Dendritic cell treated with granulocyte-macrophage colony-stimulating factor and Interleukin-4, amounts not matched to agents 40 ng/mL and 50 ng/mL, for 4 days (primary cell): ENCODE measurements around the gene CSNK1E.
"Not testable (repeated sequence)": the region's sequence is repeated elsewhere in the genome, so short reads cannot be mapped to it uniquely, and the experiment has no call there.

Experiments
- H3K27ac Mint-ChIP-seq: one replicate; pipeline ENCODE4 v1.8.0; 2022; ENCODE audit warnings: mild to moderate bottlenecking, mixed read lengths
- H3K27me3 Mint-ChIP-seq: one replicate; pipeline ENCODE4 v1.8.0; 2022; ENCODE audit warnings: mild to moderate bottlenecking, mixed read lengths
- H3K36me3 Mint-ChIP-seq: one replicate; pipeline ENCODE4 v1.8.0; 2022; ENCODE audit warnings: low read depth, mixed read lengths
- H3K4me1 Mint-ChIP-seq: one replicate; pipeline ENCODE4 v1.8.0; 2022; ENCODE audit warnings: low read depth, mixed read lengths
- H3K4me3 Mint-ChIP-seq: one replicate; pipeline ENCODE4 v1.8.0; 2022; ENCODE audit warnings: mild to moderate bottlenecking, moderate library complexity, mixed read lengths
- H3K9me3 Mint-ChIP-seq: one replicate; pipeline ENCODE4 v1.8.0; 2022; ENCODE audit warnings: mixed read lengths
- intact Hi-C: fragments of 100-400 bp; cut with micrococcal nuclease; formaldehyde crosslinking; loops from one replicate; pipeline ENCODE4 v1.15.0; 2022

Gene CSNK1E

GRCh38 chr22:38347944-38348750 is 30.9 kb upstream of the CSNK1E start:
- Mint-ChIP-seq H3K4me3 (no peak overlapping the region), H3K27ac (no peak overlapping the region), H3K9me3 (no peaks in the 10 kb centered on the region), H3K27me3 (peaks cover 85% of the 10 kb centered on the region), H3K4me1 (peaks cover 17% of the 10 kb centered on the region), H3K36me3 (no peaks in the 10 kb centered on the region)
- intact Hi-C loops: no loop called here

DNA sequence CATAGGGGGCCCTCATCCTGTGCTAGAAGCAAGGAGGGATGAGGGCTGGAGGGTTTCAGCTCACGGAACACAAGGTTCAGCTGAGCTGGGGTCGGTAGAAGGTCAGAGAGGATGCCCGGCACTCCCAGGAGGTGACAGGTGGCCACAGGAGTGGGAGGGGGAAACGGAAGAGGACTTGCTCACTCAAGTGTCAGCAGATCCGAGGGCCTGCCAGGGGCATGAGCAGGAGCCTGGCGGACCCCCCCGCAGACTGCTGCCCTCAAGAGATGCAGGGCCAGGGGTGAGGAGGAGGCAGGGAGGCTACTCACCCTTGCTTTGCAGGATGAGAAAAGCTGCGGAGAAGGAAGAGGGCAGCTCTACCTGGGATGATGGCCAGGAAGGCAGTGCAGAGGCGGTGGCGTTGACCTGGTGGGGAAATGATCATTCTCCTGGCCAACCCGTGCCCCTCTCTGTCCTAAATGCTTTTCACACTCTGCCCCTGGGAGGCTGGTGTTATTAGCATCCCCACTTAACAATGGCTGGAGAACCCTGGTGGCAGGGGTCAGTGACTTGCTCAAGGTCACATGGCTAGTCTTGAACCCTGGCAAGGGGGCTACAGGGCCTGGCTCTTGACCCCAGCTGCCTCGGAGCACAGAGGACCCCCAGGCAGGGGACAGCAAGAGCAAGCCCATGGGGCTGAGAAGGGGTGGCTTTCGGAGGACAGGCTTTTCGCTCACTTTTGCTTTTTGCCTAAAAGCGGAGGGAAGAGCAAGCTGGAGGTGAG is 30.1 kb upstream of the CSNK1E start:
- no peaks in the 10 kb centered on the region for H3K36me3 Mint-ChIP-seq
- peaks cover 18% of the 10 kb centered on the region for H3K4me1 Mint-ChIP-seq
- H3K27ac Mint-ChIP-seq: no peak overlapping the region
- H3K4me3 Mint-ChIP-seq: no peak overlapping the region
- H3K27me3 Mint-ChIP-seq: peaks cover 90% of the 10 kb centered on the region
- intact Hi-C loops: no loop called here
- H3K9me3 Mint-ChIP-seq: no peaks in the 10 kb centered on the region

DNA sequence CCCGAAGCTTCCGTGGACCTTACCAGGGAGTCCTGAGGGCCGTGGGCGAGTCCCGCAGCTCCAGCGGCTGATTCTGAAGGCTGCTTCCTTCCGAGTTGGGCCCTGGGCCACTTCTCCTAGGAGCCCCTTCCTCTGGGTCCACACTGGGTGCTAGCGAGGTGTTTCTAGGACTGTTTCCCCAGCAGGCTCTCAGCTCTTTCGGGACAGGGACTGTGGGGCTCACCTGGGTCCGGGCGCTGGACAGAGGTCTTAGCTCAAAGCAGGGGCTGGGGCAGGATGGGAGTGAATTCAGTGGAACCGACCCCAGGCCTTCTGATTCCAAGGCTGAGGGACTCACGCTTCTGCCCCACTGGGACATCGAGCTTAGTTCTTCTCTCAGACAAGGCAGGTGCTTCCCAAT is 29.3 kb upstream of the CSNK1E start:
- Mint-ChIP-seq H3K27ac (no peak overlapping the region), H3K36me3 (no peaks in the 10 kb centered on the region), H3K4me3 (no peak overlapping the region), H3K9me3 (no peaks in the 10 kb centered on the region), H3K4me1 (peaks cover 18% of the 10 kb centered on the region), H3K27me3 (peaks cover 94% of the 10 kb centered on the region)
- intact Hi-C loops: no loop called here

DNA sequence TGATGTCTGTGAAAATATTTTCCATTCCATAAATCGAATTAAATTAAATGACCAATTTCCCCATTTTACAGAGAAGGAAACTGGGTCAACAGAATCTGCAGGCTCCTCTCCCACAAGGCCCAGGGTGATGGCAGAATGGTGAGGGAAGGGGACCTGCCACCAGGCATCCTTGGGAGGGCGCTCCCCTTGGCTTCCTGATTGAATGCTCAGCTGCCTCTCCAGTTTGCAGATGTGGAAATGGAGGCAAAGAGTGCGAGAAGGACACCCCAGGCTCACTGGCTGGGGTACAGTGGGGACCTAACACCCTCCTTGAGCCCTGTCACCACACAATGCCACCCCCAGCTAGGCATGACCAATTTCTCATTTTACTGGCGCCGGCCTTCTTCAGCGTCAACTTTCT is 28.5 kb upstream of the CSNK1E start:
- no peak overlapping the region for H3K27ac Mint-ChIP-seq
- intact Hi-C loops: no loop called here
- H3K4me1 Mint-ChIP-seq: peaks cover 18% of the 10 kb centered on the region
- no peak overlapping the region for H3K4me3 Mint-ChIP-seq
- H3K36me3 Mint-ChIP-seq: no peaks in the 10 kb centered on the region
- H3K27me3 Mint-ChIP-seq: peaks cover 95% of the 10 kb centered on the region
- no peaks in the 10 kb centered on the region for H3K9me3 Mint-ChIP-seq

DNA sequence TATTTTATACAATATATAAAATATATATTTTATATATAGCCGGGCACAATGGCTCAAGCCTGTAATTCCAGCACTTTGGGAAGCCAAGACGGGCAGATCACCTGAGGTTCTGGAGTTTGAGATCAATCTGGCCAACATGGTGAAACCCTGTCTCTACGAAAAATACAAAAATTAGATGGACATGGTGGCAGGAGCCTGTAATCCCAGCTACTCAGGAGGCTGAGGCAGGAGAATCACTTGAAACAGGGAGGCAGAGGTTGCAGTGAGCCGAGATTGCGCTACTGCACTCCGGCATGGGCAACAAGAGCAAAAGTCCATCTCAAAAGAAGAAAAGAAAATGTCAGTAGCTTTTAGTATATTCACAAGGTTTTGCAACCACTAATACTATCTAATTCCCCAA is 22.7 kb upstream of the CSNK1E start:
- not testable (repeated sequence) for H3K4me3 Mint-ChIP-seq, H3K9me3 Mint-ChIP-seq, H3K27ac Mint-ChIP-seq, H3K36me3 Mint-ChIP-seq
- intact Hi-C loops: loop anchor here (5.0 kb wide), 1 partner anchor 38 kb away; no protein-coding TSS in a partner anchor
- peaks cover 23% of the 10 kb centered on the region for H3K4me1 Mint-ChIP-seq
- H3K27me3 Mint-ChIP-seq: peaks cover 81% of the 10 kb centered on the region

DNA sequence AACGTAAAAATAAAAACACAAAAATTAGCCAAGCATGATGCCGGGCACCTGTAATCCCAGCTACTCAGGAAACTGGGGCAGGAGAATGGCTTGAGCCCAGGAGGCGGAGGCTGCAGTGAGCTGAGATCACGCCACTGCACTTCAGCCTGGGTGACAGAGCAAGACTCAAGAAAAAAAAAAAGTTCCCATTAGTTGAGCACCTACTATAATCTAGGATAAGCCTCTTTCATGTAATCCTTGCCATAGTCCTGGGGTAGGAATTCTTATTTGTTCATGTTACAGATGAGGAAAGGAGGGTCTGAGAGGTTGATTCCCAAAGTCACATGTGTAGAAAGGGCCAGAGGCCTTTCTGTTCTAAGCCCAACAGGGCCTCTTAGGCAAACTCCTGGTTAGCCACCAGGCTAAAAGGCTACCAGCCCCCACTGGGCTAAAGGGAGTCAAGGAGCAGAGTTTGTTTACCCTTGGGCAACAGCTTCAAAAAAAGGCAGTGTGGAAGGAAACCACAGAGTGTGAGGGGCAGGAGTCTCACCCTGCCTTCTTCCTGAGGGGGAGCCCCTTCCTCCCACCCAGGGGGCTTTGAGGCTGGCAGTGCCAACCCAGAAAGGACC is 21.6 kb upstream of the CSNK1E start:
- Mint-ChIP-seq H3K36me3 (no peaks in the 10 kb centered on the region), H3K4me1 (peaks cover 24% of the 10 kb centered on the region), H3K27me3 (peaks cover 81% of the 10 kb centered on the region), H3K4me3 (no peak overlapping the region), H3K9me3 (no peaks in the 10 kb centered on the region), H3K27ac (no peak overlapping the region)
- intact Hi-C loops: no loop called here

GRCh38 chr22:38336699-38337098 is 19.5 kb upstream of the CSNK1E start:
- peaks cover 12% of the 10 kb centered on the region for H3K4me1 Mint-ChIP-seq
- H3K27me3 Mint-ChIP-seq: peaks cover 73% of the 10 kb centered on the region
- no peaks in the 10 kb centered on the region for H3K36me3 Mint-ChIP-seq
- no peaks in the 10 kb centered on the region for H3K9me3 Mint-ChIP-seq
- H3K4me3 Mint-ChIP-seq: peak overlapping the region; percentile 46
- intact Hi-C loops: no loop called here
- H3K27ac Mint-ChIP-seq: no peak overlapping the region

GRCh38 chr22:38335077-38335476 is 17.8 kb upstream of the CSNK1E start:
- no peaks in the 10 kb centered on the region for H3K36me3 Mint-ChIP-seq
- peaks cover 68% of the 10 kb centered on the region for H3K27me3 Mint-ChIP-seq
- H3K4me3 Mint-ChIP-seq: no peak overlapping the region
- peaks cover 12% of the 10 kb centered on the region for H3K4me1 Mint-ChIP-seq
- intact Hi-C loops: no loop called here
- H3K9me3 Mint-ChIP-seq: no peaks in the 10 kb centered on the region
- no peak overlapping the region for H3K27ac Mint-ChIP-seq

DNA sequence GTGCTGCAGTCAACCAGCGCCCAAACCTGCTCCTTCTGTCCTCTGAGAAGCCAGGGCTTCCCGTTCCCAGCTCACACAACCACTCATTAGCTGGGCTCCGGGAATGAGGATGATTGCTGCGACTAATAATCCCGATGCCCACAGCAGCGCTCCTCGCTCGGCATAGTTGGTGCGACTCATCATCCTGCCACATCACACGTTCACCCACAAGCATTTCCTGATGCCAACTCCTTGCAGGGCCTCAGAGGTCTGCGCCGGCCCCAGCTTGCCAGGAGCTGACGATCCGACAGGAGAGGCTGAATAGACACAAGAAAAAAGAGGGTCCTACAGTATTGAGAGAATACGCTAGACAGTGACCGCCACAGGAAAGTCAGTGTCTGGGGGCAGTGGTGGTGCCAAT is 10.6 kb upstream of the CSNK1E start:
- no peaks in the 10 kb centered on the region for H3K9me3 Mint-ChIP-seq

GRCh38 chr22:38327396-38327795 is 10.2 kb upstream of the CSNK1E start:
- intact Hi-C loops: no loop called here
- Mint-ChIP-seq H3K4me1 (no peaks in the 10 kb centered on the region), H3K27me3 (peaks cover 74% of the 10 kb centered on the region), H3K27ac (no peak overlapping the region), H3K9me3 (no peaks in the 10 kb centered on the region), H3K36me3 (no peaks in the 10 kb centered on the region), H3K4me3 (no peak overlapping the region)

More for the DNA sequence above, 10.6 kb upstream of the CSNK1E start:
- H3K27me3 Mint-ChIP-seq: peaks cover 75% of the 10 kb centered on the region
- H3K4me3 Mint-ChIP-seq: no peak overlapping the region
- no peaks in the 10 kb centered on the region for H3K36me3 Mint-ChIP-seq
- intact Hi-C loops: no loop called here
- no peaks in the 10 kb centered on the region for H3K4me1 Mint-ChIP-seq
- no peak overlapping the region for H3K27ac Mint-ChIP-seq

DNA sequence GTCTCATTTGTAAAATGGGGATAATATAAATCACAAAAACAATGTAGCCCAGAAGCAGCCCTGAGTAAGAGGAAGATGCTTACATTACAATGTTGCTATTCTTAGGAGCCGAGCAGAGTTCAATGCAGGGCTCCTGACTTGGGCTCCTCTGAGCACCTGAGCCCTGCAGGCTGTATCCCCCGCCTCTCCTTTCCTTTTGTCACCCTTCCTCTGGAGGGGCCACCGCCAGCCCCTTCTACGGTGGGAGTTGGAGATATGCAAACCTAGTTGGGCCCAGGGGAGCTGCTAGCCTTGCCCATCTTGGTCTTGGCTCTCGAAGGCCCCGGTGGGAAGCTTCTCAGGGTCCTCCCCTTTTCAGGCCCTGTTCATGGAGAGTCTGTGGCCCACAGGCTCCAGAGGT is 8.4 kb upstream of the CSNK1E start:
- Mint-ChIP-seq H3K27me3 (peaks cover 72% of the 10 kb centered on the region), H3K27ac (no peak overlapping the region), H3K4me1 (no peaks in the 10 kb centered on the region), H3K9me3 (no peaks in the 10 kb centered on the region), H3K4me3 (no peak overlapping the region), H3K36me3 (no peaks in the 10 kb centered on the region)
- intact Hi-C loops: no loop called here

DNA sequence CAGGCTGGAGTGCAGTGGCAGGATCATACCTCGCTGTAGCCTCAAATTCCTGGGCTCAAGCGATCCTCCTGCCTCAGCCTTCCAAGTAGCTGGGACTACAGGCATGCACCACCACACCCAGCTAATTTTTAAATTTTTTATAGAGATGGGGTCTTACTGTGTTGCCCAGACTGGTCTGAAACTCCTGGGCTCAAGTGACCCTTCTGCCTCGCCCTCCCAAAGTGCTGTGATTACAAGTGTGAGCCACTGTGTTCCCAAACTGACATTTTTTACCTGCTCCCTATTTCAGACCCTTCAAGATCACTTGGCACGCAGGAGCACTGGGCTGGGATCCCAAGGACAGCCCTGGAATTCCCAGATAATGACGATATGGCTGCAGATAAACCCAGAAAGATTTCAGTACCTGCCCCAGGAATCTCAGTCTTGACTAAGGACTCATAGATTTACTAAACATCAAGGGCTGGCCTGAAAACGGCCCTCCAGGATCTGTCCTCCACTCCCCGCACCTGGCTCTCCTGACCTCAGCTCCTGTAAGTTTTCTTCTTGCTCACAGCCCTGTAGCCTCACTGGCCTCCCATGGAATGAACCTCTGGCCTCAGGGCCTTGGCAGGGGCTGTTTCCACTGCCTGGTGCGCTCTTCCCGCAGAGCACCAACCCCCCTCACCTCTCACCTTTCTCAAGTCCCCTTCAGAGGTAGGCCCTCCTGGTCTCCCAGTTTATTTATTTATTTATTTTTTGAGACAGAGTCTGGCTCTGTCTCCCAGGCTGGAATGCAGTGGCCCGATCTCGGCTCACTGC is 3.6 kb upstream of the CSNK1E start:
- peaks cover 27% of the 10 kb centered on the region for H3K4me1 Mint-ChIP-seq
- H3K27me3 Mint-ChIP-seq: peaks cover 54% of the 10 kb centered on the region
- H3K9me3 Mint-ChIP-seq: no peaks in the 10 kb centered on the region
- no peak overlapping the region for H3K27ac Mint-ChIP-seq
- intact Hi-C loops: no loop called here
- no peaks in the 10 kb centered on the region for H3K36me3 Mint-ChIP-seq
- H3K4me3 Mint-ChIP-seq: no peak overlapping the region

DNA sequence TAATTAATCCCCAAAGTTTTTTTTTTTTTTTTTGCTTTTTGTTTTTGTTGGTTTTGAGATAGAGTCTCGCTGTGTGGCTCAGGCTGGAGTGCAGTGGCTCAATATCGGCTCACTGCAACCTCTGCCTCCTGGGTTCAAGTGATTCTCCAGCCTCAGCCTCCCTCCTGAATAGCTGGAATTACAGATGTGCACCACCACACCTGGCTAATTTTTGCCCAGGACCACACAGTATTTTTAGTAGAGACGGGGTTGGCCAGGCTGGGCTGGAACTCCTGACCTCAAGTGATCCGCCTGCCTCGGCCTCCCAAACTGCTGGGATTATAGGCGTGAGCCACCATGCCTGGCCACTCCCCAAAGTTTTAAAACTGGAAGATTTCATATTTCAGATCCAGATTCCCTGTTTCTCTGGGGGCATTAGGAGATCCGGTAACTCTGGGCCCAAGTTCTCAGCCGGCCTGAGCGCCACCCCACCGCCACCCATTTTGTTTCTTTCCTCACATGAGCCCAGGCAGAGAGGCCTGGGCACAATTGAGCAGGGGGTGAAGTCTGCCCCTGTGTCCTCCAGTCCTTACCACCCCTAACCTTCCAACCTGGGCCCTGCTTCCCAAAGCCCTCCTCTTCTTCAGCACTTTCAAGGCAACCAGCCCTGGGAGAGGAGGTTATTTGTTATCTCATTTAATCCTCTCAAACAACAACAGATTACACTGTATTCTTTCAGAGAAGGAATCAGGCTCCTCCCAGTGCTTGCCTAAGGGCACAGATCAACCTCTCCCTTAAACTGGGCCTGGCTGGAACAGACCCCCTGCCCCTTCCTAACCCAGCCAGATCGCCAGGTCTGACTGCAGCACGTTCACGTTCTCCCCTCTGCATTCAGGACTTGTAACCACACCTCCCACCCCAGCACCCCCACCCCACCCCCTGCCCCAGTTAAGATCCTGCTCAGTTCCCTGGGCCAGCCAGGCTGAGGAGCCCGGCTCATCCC is 1.9 kb upstream of the CSNK1E start:
- Mint-ChIP-seq H3K4me3 (no peak overlapping the region), H3K27ac (peak overlapping the region; percentile 93), H3K4me1 (peaks cover 44% of the 10 kb centered on the region), H3K36me3 (peaks cover 1% of the 10 kb centered on the region), H3K27me3 (peaks cover 53% of the 10 kb centered on the region), H3K9me3 (no peaks in the 10 kb centered on the region)
- intact Hi-C loops: no loop called here
